Ascending aorta (tissue), 2 donors: ENCODE data around the gene EIF5AL1. TPM values are rescaled to one million over a fixed set of nuclear protein-coding genes. Genes with fewer than 3 reads are reported as not detected.
A peak's percentile ranks its signal among the peaks of the same experiment; 100 is the strongest.
"Not testable (repeated sequence)": the region's sequence is repeated elsewhere in the genome, so short reads cannot be mapped to it uniquely, and the experiment has no call there.

Source experiments
- DNase-seq, 2 donors: peaks; one replicate each; pipeline ENCODE4 v3.0.0-alpha.2; 2019; ENCODE audit warnings: low spot score in 2 of 2
- H3K27ac ChIP-seq, 2 donors: fragments of 200-600 bp; sonication (generic); one replicate each; pipeline ENCODE4 v1.5.1; 2016 to 2017; ENCODE audit warnings: mild to moderate bottlenecking in 1 of 2
- H3K27me3 ChIP-seq: fragments of 200-600 bp; sonication (generic); one replicate; pipeline ENCODE4 v1.5.1; 2017
- H3K36me3 ChIP-seq, 2 donors: fragments of 200-600 bp; sonication (generic); one replicate each; pipeline ENCODE4 v1.5.1; 2016
- H3K4me1 ChIP-seq, 2 donors: fragments of 200-600 bp; sonication (generic); one replicate each; pipeline ENCODE4 v1.5.1; 2016 to 2017; ENCODE audit warnings: mild to moderate bottlenecking in 1 of 2
- H3K4me3 ChIP-seq, 2 donors: fragments of 200-600 bp; sonication (generic); one replicate each; pipeline ENCODE4 v1.5.1; 2016 to 2017; ENCODE audit warnings: mild to moderate bottlenecking in 1 of 2
- H3K9me3 ChIP-seq, 2 donors: fragments of 200-600 bp; sonication (generic); one replicate each; pipeline ENCODE4 v1.5.1; 2016
- intact Hi-C: fragments of 100-400 bp; cut with DNase I; formaldehyde crosslinking; loops from one replicate; pipeline ENCODE4 v1.15.1; 2023
- total RNA-seq: library from RNA; depleted of rRNA; stranded (reverse); fragments of >200 nt; gene quantifications from one replicate; pipeline ENCODE4 v1.1.0, GENCODE V29; 2016
- TF ChIP-seq, protein P1 (sequence below), 3 experiments: fragments of 200-600 bp in 2 of 3; fragments of 450-650 bp in 1 of 3; sonication (generic) in 2 of 3; IDR thresholded peaks; one replicate each; pipeline ENCODE4 v1.5.1; 2016 to 2019; ENCODE audit warnings: antibody characterized with exemption in 3 of 3, mild to moderate bottlenecking in 1 of 3, moderate library complexity in 1 of 3

The EIF5AL1 gene
- total RNA-seq = 0.21 TPM

- intact Hi-C loops, H3K9me3 ChIP-seq: not testable (repeated sequence)
Measured at GRCh38 chr10:79511891-79512583, at the start of gene EIF5AL1. TSS of gene EIF5AL1 (plus strand) at chr10:79512533. CDS start at chr10:79512650, 117 bp downstream.

DNA sequence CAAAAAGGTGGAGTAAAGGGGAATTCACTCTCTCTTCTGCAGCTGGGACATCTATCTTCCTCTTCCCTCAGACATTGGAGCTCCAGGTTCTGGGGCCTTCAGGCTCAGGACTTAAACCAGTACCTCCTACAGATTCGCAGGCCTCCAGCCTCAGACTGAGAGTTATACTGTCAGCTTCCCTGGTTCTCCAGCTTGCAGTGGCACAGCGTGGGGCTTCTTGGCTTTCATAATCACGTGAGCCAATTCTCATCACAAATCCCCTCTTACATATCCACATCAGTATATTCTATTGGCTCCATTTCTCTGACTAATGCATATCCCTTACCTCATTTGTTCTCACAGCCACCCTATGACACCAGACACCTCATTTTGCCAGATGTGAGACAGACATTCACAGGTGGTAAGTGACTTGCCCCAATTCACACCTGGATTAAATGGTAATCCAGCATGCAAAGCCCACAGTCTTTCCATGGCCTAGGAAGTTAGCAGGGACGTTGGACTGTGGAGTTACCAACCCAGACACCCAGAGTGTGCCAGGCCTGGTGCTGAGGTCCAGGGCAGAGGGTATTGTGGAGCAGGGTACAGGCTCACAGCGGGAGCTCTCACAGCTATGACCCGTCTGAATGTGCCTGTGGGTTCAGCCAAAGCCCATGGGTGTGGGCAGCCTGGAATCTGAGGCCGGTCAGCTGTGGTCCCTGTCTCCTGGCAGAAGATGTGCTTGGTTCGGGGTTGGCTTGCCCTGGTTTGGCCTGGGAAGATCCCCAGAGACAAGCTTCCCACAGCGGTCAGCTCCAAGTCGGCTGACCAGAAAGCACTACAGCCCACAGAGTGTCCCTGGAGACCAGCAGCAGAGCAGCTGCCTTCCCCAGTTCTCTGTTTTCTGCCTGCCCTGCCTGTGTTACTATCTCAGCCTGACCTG lies 48.5 kb upstream of the EIF5AL1 start:
- Histone ChIP-seq H3K4me1 (no peaks in the 10 kb centered on the region), H3K27ac (no peak overlapping the region), H3K9me3 (no peaks in the 10 kb centered on the region), H3K4me3 (no peak overlapping the region), H3K36me3 (no peaks in the 10 kb centered on the region), H3K27me3 (no peaks in the 10 kb centered on the region)
- TF ChIP-seq, protein P1, sequence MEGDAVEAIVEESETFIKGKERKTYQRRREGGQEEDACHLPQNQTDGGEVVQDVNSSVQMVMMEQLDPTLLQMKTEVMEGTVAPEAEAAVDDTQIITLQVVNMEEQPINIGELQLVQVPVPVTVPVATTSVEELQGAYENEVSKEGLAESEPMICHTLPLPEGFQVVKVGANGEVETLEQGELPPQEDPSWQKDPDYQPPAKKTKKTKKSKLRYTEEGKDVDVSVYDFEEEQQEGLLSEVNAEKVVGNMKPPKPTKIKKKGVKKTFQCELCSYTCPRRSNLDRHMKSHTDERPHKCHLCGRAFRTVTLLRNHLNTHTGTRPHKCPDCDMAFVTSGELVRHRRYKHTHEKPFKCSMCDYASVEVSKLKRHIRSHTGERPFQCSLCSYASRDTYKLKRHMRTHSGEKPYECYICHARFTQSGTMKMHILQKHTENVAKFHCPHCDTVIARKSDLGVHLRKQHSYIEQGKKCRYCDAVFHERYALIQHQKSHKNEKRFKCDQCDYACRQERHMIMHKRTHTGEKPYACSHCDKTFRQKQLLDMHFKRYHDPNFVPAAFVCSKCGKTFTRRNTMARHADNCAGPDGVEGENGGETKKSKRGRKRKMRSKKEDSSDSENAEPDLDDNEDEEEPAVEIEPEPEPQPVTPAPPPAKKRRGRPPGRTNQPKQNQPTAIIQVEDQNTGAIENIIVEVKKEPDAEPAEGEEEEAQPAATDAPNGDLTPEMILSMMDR (IDR thresholded peaks at IDR 0.05) = no peak
- no peak for DNase-seq
- intact Hi-C loops = no loop called here

More at GRCh38 chr10:79511891-79512583, at the start of gene EIF5AL1:
- H3K27ac ChIP-seq, H3K27me3 ChIP-seq, H3K4me1 ChIP-seq, H3K4me3 ChIP-seq, H3K36me3 ChIP-seq, DNase-seq: not testable (repeated sequence)

DNA sequence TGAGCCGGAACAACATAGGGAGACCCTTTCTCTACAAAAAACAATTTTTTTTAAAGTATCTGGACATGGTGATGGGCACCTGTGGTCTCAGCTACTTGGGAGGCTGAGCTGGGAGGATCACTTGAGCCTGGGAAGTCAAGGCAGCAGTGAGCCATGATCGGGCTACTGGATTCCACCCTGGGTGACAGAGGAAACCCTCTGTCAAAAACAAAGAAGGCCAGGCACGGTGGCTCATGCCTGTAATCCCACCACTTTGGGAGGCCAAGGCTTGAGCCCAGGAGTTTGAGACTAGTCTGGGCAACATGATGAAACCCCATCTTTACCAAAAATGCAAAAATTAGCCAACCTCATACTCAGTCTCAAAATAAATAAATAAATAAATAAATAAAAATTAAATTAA lies 47.0 kb upstream of the EIF5AL1 start:
- no peak for DNase-seq
- no peaks in the 10 kb centered on the region for H3K36me3 ChIP-seq
- no peaks in the 10 kb centered on the region for H3K27me3 ChIP-seq
- H3K27ac ChIP-seq = no peak overlapping the region
- H3K9me3 ChIP-seq = no peaks in the 10 kb centered on the region
- no peaks in the 10 kb centered on the region for H3K4me1 ChIP-seq
- TF ChIP-seq, protein P1 (IDR thresholded peaks at IDR 0.05) = no peak
- intact Hi-C loops = no loop called here
- no peak overlapping the region for H3K4me3 ChIP-seq

- intact Hi-C loops = no loop called here
- Histone ChIP-seq H3K4me1 (no peaks in the 10 kb centered on the region), H3K27ac (peak overlapping the region in 1 of 2 donors; percentile 26), H3K27me3 (no peaks in the 10 kb centered on the region), H3K4me3 (no peak overlapping the region), H3K36me3 (no peaks in the 10 kb centered on the region), H3K9me3 (no peaks in the 10 kb centered on the region)
- DNase-seq = no peak
- TF ChIP-seq, protein P1 (IDR thresholded peaks at IDR 0.05) = no peak
Measured at GRCh38 chr10:79468015-79468560, 44.2 kb upstream of the EIF5AL1 start.

DNA sequence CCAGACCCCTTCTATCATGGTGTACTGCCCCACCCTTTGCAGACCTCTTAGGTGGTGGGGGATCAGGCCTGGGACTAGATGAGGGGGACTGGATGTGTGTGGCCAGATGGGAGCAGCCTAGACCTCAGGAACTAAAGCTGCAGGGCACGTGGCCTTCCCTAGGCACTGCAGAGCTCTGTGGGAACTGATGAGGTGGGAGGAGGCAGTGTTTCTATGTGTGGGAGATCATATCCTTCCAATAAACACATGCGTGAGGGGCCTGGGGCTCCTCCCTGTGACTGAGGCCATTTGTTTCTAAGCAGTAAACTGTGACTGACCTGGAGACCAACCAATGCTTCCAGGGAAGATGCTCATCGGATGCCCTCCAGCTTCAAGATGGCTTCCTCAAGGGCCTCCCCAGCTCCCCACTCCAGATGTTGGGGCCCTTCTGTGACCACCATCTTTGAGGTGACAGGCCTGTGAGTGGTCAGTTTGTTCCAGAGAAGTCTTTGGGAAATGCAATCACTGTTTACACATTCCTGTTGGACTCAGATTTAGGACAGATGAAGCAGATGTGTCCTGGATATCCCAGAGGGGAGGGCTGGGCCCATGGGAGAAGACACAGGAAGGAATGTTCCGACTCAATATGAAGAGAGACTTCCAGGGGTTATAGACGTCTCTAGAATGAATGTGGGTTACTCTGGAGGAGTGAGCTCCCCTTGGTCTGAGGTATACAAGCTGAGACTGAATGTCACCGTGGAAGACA lies 43.3 kb upstream of the EIF5AL1 start:
- intact Hi-C loops = no loop called here
- Histone ChIP-seq H3K4me1 (no peaks in the 10 kb centered on the region), H3K27me3 (no peaks in the 10 kb centered on the region), H3K27ac (no peak overlapping the region), H3K9me3 (no peaks in the 10 kb centered on the region), H3K36me3 (no peaks in the 10 kb centered on the region), H3K4me3 (no peak overlapping the region)
- TF ChIP-seq, protein P1 (IDR thresholded peaks at IDR 0.05) = no peak
- DNase-seq = no peak
